ENCODE results near the gene EYS.
"Not testable (repeated sequence)": the region's sequence is repeated elsewhere in the genome, so short reads cannot be mapped to it uniquely, and the experiment has no call there.

EYS gene

GRCh38 chr6:64037427-64037826, 1669.6 kb downstream of the EYS start:
- DNase-seq (ENCODE audit: low spot score) = no peak

- no peak for DNase-seq (ENCODE audit: low spot score)
These were observed 1671.9 kb downstream of the EYS start for GRCh38 chr6:64034910-64035655.

- DNase-seq (ENCODE audit: low spot score) = no peak
These were observed 1672.7 kb downstream of the EYS start for GRCh38 chr6:64034291-64034690.

GRCh38 chr6:64030950-64031618, 1675.9 kb downstream of the EYS start:
- DNase-seq (ENCODE audit: low spot score) = not testable (repeated sequence)

GRCh38 chr6:64023693-64024092, 1683.3 kb downstream of the EYS start:
- no peak for DNase-seq (ENCODE audit: low spot score)

- no peak for DNase-seq (ENCODE audit: low spot score)
These were observed 1692.4 kb downstream of the EYS start for GRCh38 chr6:64014595-64014994.

- DNase-seq (ENCODE audit: low spot score) = no peak
These were observed 1694.0 kb downstream of the EYS start for GRCh38 chr6:64013011-64013410.

GRCh38 chr6:64012351-64013001, 1694.5 kb downstream of the EYS start:
- DNase-seq (ENCODE audit: low spot score) = peak; percentile 47

GRCh38 chr6:64010666-64011065, 1696.4 kb downstream of the EYS start:
- no peak for DNase-seq (ENCODE audit: low spot score)

GRCh38 chr6:64010010-64010409, 1697.0 kb downstream of the EYS start:
- DNase-seq (ENCODE audit: low spot score) = no peak

GRCh38 chr6:64006246-64006645, 1700.8 kb downstream of the EYS start:
- DNase-seq (ENCODE audit: low spot score) = no peak

GRCh38 chr6:64000818-64001491, 1706.1 kb downstream of the EYS start:
- DNase-seq (ENCODE audit: low spot score) = no peak

- no peak for DNase-seq (ENCODE audit: low spot score)
These were observed 1707.4 kb downstream of the EYS start for GRCh38 chr6:63999613-64000012.

- DNase-seq (ENCODE audit: low spot score) = no peak
These were observed 1708.0 kb downstream of the EYS start for GRCh38 chr6:63998991-63999390.

GRCh38 chr6:63997734-63998133, 1709.3 kb downstream of the EYS start:
- no peak for DNase-seq (ENCODE audit: low spot score)

GRCh38 chr6:63997221-63997620, 1709.8 kb downstream of the EYS start:
- no peak for DNase-seq (ENCODE audit: low spot score)

GRCh38 chr6:63985223-63985622, 1721.8 kb downstream of the EYS start:
- no peak for DNase-seq (ENCODE audit: low spot score)

GRCh38 chr6:63975699-63976098, 1731.3 kb downstream of the EYS start:
- no peak for DNase-seq (ENCODE audit: low spot score)

- no peak for DNase-seq (ENCODE audit: low spot score)
These were observed 1738.4 kb downstream of the EYS start for GRCh38 chr6:63968650-63969049.

- no peak for DNase-seq (ENCODE audit: low spot score)
These were observed 1742.7 kb downstream of the EYS start for GRCh38 chr6:63964366-63964765.

- no peak for DNase-seq (ENCODE audit: low spot score)
These were observed 1743.2 kb downstream of the EYS start for GRCh38 chr6:63963769-63964315.

GRCh38 chr6:63953336-63954021, 1753.5 kb downstream of the EYS start:
- DNase-seq (ENCODE audit: low spot score) = not testable (repeated sequence)
